Right atrium auricular region (tissue), 2 donors: ENCODE results near the gene NRP2. TPM values are rescaled to one million over a fixed set of nuclear protein-coding genes. Genes with fewer than 3 reads are reported as not detected.

Experiments
- DNase-seq: peaks from one replicate; pipeline ENCODE4 v3.0.0-alpha.2; 2019; ENCODE audit warnings: low spot score
- H3K27ac ChIP-seq, 2 donors: fragments of 200-600 bp; sonication (generic); 1 replicate in 1 of 2; 2 replicates in 1 of 2; pipeline ENCODE4 v1.5.1; 2016 to 2019
- H3K27me3 ChIP-seq, 2 donors: fragments of 200-600 bp; sonication (generic); one replicate each; pipeline versions ENCODE4 v1.5.1 to v1.6.0; 2017 to 2019
- H3K36me3 ChIP-seq: fragments of 200-600 bp; sonication (generic); one replicate; pipeline ENCODE4 v1.5.1; 2016
- H3K4me1 ChIP-seq, 2 donors: fragments of 200-600 bp; sonication (generic); one replicate each; pipeline versions ENCODE4 v1.5.1 to v1.6.0; 2017 to 2019
- H3K4me3 ChIP-seq, 2 donors: fragments of 200-600 bp; sonication (generic); 1 replicate in 1 of 2; 2 replicates in 1 of 2; pipeline ENCODE4 v1.5.1; 2017 to 2019; ENCODE audit warnings: mild to moderate bottlenecking in 1 of 2, moderate library complexity in 1 of 2
- H3K9me3 ChIP-seq, 2 donors: fragments of 200-600 bp; sonication (generic); one replicate each; pipeline ENCODE4 v1.5.1; 2019
- CTCF ChIP-seq, 2 donors: fragments of 200-600 bp; sonication (generic); IDR thresholded peaks; one replicate each; pipeline ENCODE4 v1.5.1; 2019; ENCODE audit warnings: antibody characterized with exemption in 2 of 2
- total RNA-seq, 2 donors: library from RNA; depleted of rRNA; stranded (reverse); fragments of >200 nt; gene quantifications; one replicate each; pipeline ENCODE4 v1.1.0, GENCODE V29; 2016

NRP2 gene
- total RNA-seq, 2 donors from 2014 or later: 7.1 to 10.9 TPM

- no peaks in the 10 kb centered on the region for H3K36me3 ChIP-seq
- DNase-seq: no peak
- H3K27me3 ChIP-seq: no peaks in the 10 kb centered on the region
- TF ChIP-seq CTCF (IDR thresholded peaks at IDR 0.05): no peak
- no peak overlapping the region for H3K27ac ChIP-seq
- H3K9me3 ChIP-seq: no peaks in the 10 kb centered on the region
- peaks cover 0 to 11% of the 10 kb centered on the region in 2 donors for H3K4me1 ChIP-seq
- no peak overlapping the region for H3K4me3 ChIP-seq
These were observed 86.7 kb downstream of the NRP2 start for GRCh38 chr2:205768815-205769494.

- no peak for TF ChIP-seq CTCF (IDR thresholded peaks at IDR 0.05)
- H3K9me3 ChIP-seq: no peaks in the 10 kb centered on the region
- no peaks in the 10 kb centered on the region for H3K27me3 ChIP-seq
- no peaks in the 10 kb centered on the region for H3K36me3 ChIP-seq
- no peak overlapping the region for H3K27ac ChIP-seq
- no peak overlapping the region for H3K4me3 ChIP-seq
- peaks cover 0 to 5% of the 10 kb centered on the region in 2 donors for H3K4me1 ChIP-seq
- DNase-seq: no peak
These were observed 87.2 kb downstream of the NRP2 start for GRCh38 chr2:205769495-205769850.

- no peak for TF ChIP-seq CTCF (IDR thresholded peaks at IDR 0.05)
- Histone ChIP-seq H3K27ac (no peak overlapping the region), H3K9me3 (no peaks in the 10 kb centered on the region), H3K4me1 (peaks cover 0 to 4% of the 10 kb centered on the region in 2 donors), H3K27me3 (no peaks in the 10 kb centered on the region), H3K4me3 (no peak overlapping the region), H3K36me3 (no peaks in the 10 kb centered on the region)
- no peak for DNase-seq
These were observed 87.6 kb downstream of the NRP2 start for GRCh38 chr2:205769879-205770278.

GRCh38 chr2:205770577-205770976 lies 88.3 kb downstream of the NRP2 start:
- no peaks in the 10 kb centered on the region for H3K9me3 ChIP-seq
- H3K4me3 ChIP-seq: no peak overlapping the region
- no peaks in the 10 kb centered on the region for H3K36me3 ChIP-seq
- no peak for DNase-seq
- H3K27me3 ChIP-seq: no peaks in the 10 kb centered on the region
- no peak overlapping the region for H3K27ac ChIP-seq
- no peak for TF ChIP-seq CTCF (IDR thresholded peaks at IDR 0.05)
- H3K4me1 ChIP-seq: peaks cover 0 to 4% of the 10 kb centered on the region in 2 donors

- TF ChIP-seq CTCF (IDR thresholded peaks at IDR 0.05): no peak
- Histone ChIP-seq H3K36me3 (no peaks in the 10 kb centered on the region), H3K4me3 (no peak overlapping the region), H3K27me3 (no peaks in the 10 kb centered on the region), H3K4me1 (peaks cover 0 to 4% of the 10 kb centered on the region in 2 donors), H3K27ac (no peak overlapping the region), H3K9me3 (no peaks in the 10 kb centered on the region)
- DNase-seq: no peak
These were observed 88.7 kb downstream of the NRP2 start for GRCh38 chr2:205771031-205771430.

GRCh38 chr2:205771666-205772065 lies 89.4 kb downstream of the NRP2 start:
- DNase-seq: no peak
- peaks cover 0 to 4% of the 10 kb centered on the region in 2 donors for H3K4me1 ChIP-seq
- TF ChIP-seq CTCF (IDR thresholded peaks at IDR 0.05): no peak
- H3K27ac ChIP-seq: no peak overlapping the region
- H3K4me3 ChIP-seq: no peak overlapping the region
- H3K36me3 ChIP-seq: no peaks in the 10 kb centered on the region
- H3K9me3 ChIP-seq: no peaks in the 10 kb centered on the region
- H3K27me3 ChIP-seq: no peaks in the 10 kb centered on the region
